Thyroid gland (tissue), 4 donors: Measurements from ENCODE around the gene DOCK8.

Experiments
- POLR2A ChIP-seq, 2 donors: fragments of 450-650 bp; IDR thresholded peaks; one replicate each; pipeline ENCODE4 v1.6.1; 2017; ENCODE audit warnings: antibody characterized with exemption in 2 of 2, mild to moderate bottlenecking in 2 of 2, moderate library complexity in 1 of 2
- TF ChIP-seq, protein P1 (sequence below), 6 experiments: fragments of 200-600 bp in 3 of 6; fragments of 450-650 bp in 3 of 6; sonication (generic) in 3 of 6; IDR thresholded peaks; one replicate each; pipeline ENCODE4 v1.5.1; 2016 to 2019; ENCODE audit warnings: antibody characterized with exemption in 6 of 6, mild to moderate bottlenecking in 2 of 6, inconsistent platforms in 1 of 6, moderate library complexity in 1 of 6

DNA sequence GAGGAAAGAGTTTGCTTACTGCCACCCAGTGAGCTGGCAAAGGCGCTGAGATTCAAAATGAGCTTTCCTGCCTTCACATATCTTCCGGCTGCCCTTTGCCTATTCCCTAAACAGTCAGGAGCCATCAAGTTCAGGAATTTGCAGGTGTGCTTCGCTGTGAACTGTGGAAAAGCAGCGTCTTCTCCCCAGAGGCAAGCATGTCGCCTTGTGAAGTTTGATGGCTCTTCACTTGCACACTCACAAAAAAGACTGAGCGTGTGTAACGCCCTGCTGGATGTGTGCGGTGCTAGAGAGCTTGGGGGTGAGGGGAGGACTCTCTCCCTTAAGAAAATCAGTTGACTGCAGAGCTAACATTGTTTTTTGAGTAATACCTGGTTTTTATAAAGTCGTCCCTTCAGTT, 288.7 kb downstream of the DOCK8 start:
- TF ChIP-seq, protein P1, sequence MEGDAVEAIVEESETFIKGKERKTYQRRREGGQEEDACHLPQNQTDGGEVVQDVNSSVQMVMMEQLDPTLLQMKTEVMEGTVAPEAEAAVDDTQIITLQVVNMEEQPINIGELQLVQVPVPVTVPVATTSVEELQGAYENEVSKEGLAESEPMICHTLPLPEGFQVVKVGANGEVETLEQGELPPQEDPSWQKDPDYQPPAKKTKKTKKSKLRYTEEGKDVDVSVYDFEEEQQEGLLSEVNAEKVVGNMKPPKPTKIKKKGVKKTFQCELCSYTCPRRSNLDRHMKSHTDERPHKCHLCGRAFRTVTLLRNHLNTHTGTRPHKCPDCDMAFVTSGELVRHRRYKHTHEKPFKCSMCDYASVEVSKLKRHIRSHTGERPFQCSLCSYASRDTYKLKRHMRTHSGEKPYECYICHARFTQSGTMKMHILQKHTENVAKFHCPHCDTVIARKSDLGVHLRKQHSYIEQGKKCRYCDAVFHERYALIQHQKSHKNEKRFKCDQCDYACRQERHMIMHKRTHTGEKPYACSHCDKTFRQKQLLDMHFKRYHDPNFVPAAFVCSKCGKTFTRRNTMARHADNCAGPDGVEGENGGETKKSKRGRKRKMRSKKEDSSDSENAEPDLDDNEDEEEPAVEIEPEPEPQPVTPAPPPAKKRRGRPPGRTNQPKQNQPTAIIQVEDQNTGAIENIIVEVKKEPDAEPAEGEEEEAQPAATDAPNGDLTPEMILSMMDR (IDR thresholded peaks at IDR 0.05): no peak
- TF ChIP-seq POLR2A (IDR thresholded peaks at IDR 0.05): no peak
